ENCODE results near the gene FGF1. TPM values are rescaled to one million over a fixed set of nuclear protein-coding genes. Genes with fewer than 3 reads are reported as not detected.

Gene FGF1
- total RNA-seq, 1 donor from 2014 or later: 0.07 TPM

DNA sequence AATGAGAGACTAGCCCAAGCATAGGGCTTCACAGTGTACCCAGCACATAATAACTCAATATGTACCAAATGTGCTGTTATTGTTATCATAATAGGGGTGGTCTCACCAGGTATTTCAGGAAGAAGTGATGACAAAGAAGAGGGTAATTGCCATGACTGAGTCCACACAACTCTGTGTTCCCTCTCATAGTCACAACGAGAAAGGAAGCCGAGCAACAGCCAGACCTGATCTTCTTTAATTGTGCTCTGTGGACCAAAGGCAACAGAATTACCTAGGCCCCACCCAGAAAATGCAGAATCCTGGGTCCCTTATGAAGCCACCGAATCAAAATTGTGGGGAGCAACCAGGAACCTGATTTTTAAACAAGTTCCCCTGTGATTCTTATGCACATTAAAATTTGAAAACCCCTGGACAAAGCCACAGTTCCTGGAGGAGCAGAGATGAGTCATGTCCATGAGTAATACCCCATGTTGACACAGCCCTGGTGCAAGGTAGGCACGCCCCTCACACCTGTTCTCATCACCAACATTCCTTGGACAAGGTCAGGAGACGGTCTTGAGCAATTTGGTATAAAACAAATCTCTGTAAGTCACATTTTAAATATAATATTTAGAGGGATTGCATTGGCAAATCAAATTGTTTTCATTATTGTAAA is 5.2 kb downstream of the FGF1 start:
- Mint-ChIP-seq H3K9me3 (no peaks in the 10 kb centered on the region), H3K27ac (no peak overlapping the region), H3K27me3 (ENCODE audit: low read depth) (no peaks in the 10 kb centered on the region), H3K4me1 (peaks cover 6% of the 10 kb centered on the region), H3K4me3 (no peak overlapping the region), H3K36me3 (no peaks in the 10 kb centered on the region)
- DNase-seq (ENCODE audit: low spot score in 2 of 2, unreplicated experiment in 2 of 2): no peak
- TF ChIP-seq, protein P1, sequence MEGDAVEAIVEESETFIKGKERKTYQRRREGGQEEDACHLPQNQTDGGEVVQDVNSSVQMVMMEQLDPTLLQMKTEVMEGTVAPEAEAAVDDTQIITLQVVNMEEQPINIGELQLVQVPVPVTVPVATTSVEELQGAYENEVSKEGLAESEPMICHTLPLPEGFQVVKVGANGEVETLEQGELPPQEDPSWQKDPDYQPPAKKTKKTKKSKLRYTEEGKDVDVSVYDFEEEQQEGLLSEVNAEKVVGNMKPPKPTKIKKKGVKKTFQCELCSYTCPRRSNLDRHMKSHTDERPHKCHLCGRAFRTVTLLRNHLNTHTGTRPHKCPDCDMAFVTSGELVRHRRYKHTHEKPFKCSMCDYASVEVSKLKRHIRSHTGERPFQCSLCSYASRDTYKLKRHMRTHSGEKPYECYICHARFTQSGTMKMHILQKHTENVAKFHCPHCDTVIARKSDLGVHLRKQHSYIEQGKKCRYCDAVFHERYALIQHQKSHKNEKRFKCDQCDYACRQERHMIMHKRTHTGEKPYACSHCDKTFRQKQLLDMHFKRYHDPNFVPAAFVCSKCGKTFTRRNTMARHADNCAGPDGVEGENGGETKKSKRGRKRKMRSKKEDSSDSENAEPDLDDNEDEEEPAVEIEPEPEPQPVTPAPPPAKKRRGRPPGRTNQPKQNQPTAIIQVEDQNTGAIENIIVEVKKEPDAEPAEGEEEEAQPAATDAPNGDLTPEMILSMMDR (IDR thresholded peaks at IDR 0.05; ENCODE audit: unreplicated experiment): no peak

DNA sequence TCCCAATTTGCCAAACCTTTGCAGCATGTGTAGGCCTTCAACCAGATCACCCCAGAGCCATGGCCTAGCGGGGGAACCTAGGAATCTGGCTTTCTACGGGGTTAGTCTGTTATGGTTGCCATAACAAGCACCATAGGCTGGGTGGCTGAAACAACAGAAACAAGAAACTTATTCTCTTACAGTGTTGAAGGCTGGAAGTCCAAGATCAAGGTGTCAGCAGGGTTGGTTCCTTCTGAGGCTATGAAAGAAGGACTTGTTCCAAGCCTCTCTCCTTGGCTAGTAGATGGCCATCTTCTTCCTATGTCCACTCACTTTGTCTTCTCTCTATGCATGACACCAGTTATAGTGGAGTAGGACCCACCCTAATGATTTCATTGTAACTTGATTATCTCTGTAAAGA is 6.1 kb downstream of the FGF1 start:
- no peak for DNase-seq (ENCODE audit: low spot score in 2 of 2, unreplicated experiment in 2 of 2)
- H3K4me1 Mint-ChIP-seq: peaks cover 2% of the 10 kb centered on the region
- H3K36me3 Mint-ChIP-seq: no peaks in the 10 kb centered on the region
- TF ChIP-seq, protein P1 (IDR thresholded peaks at IDR 0.05; ENCODE audit: unreplicated experiment): no peak
- no peaks in the 10 kb centered on the region for H3K9me3 Mint-ChIP-seq
- H3K4me3 Mint-ChIP-seq: no peak overlapping the region
- no peak overlapping the region for H3K27ac Mint-ChIP-seq
- H3K27me3 Mint-ChIP-seq (ENCODE audit: low read depth): no peaks in the 10 kb centered on the region

DNA sequence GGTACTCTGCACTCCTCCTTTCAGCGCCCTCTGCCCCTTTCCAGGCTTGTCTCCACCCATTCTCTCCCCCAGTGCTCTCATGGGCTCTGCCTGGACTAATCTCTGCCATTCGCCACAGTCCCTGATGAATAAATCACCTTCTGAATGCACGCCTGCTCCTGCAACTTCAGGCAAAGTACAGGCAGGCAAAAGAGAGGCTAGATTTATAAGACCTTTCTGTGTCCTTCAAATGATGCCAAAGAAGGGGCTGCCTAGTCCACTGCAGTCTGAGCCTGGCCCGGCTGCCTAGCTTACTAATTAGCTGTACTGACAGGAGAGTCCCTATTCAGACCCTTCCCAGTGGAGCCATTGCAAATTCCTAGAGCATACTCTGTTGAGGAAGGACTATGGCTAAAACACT is 7.4 kb downstream of the FGF1 start:
- H3K36me3 Mint-ChIP-seq: no peaks in the 10 kb centered on the region
- H3K4me1 Mint-ChIP-seq: peaks cover 5% of the 10 kb centered on the region
- DNase-seq (ENCODE audit: low spot score in 2 of 2, unreplicated experiment in 2 of 2): no peak
- no peaks in the 10 kb centered on the region for H3K9me3 Mint-ChIP-seq
- TF ChIP-seq, protein P1 (IDR thresholded peaks at IDR 0.05; ENCODE audit: unreplicated experiment): no peak
- H3K4me3 Mint-ChIP-seq: no peak overlapping the region
- H3K27ac Mint-ChIP-seq: no peak overlapping the region
- no peaks in the 10 kb centered on the region for H3K27me3 Mint-ChIP-seq (ENCODE audit: low read depth)

DNA sequence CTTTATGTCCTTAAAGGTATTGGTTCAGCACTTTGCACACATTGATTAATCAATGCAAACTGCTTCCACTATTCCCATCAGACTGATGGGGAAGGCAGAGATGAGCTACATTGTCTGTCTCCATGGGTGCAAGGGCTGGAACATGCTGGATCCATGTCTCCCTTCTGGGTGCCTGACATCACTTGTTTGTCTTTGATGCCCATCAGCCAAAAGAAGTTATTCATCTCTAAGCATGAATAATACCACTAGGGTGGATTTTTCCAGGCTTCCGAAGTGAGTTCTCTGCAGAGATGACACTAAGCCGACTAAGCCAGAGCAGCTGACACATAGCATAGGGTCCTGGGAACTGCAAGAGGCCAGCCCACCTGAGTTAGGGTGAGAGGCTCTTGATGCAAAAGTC is 8.7 kb downstream of the FGF1 start:
- Mint-ChIP-seq H3K36me3 (no peaks in the 10 kb centered on the region), H3K27me3 (ENCODE audit: low read depth) (no peaks in the 10 kb centered on the region), H3K4me1 (peaks cover 5% of the 10 kb centered on the region), H3K9me3 (no peaks in the 10 kb centered on the region), H3K27ac (no peak overlapping the region), H3K4me3 (no peak overlapping the region)
- no peak for DNase-seq (ENCODE audit: low spot score in 2 of 2, unreplicated experiment in 2 of 2)
- TF ChIP-seq, protein P1 (IDR thresholded peaks at IDR 0.05; ENCODE audit: unreplicated experiment): no peak

DNA sequence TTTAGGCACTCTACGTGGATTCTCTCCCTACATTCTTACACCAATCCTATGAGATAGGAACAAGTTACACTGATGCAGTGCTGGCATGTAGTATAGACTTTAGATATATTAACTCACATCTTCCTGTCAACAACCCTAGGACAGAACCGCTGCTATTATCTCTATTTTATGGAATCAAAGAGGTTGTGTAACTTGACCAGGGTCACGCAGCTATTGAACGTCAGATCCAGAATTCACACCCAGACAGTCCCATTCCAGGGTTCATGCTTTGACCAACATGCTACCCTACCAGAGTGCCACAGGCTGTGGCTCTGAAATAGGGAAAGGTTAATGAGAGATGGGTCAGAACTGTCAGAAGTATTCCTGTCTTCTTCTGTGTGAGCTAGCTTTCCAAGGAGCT is 9.6 kb downstream of the FGF1 start:
- Mint-ChIP-seq H3K4me3 (no peak overlapping the region), H3K4me1 (peaks cover 5% of the 10 kb centered on the region), H3K9me3 (no peaks in the 10 kb centered on the region), H3K27ac (no peak overlapping the region), H3K36me3 (no peaks in the 10 kb centered on the region), H3K27me3 (ENCODE audit: low read depth) (no peaks in the 10 kb centered on the region)
- TF ChIP-seq, protein P1 (IDR thresholded peaks at IDR 0.05; ENCODE audit: unreplicated experiment): no peak
- DNase-seq (ENCODE audit: low spot score in 2 of 2, unreplicated experiment in 2 of 2): no peak

Data from mesothelial cell of epicardium (in vitro differentiated cells).